ENCODE data around the gene HCRTR2. TPM values are rescaled to one million over a fixed set of nuclear protein-coding genes. Genes with fewer than 3 reads are reported as not detected.
"Not testable (repeated sequence)": the region's sequence is repeated elsewhere in the genome, so short reads cannot be mapped to it uniquely, and the experiment has no call there.

Gene HCRTR2
- total and polyA plus RNA-seq, 3 experiments from 2014 or later = not detected

- Histone ChIP-seq H3K9me3 (ENCODE audit: low read length) (no peaks in the 10 kb centered on the region), H3K27me3 (ENCODE audit: insufficient read depth, low read length, poor library complexity, severe bottlenecking) (no peaks in the 10 kb centered on the region), H3K36me3 (ENCODE audit: insufficient read depth, low read length) (no peaks in the 10 kb centered on the region), H3K4me1 (ENCODE audit: insufficient read depth, low read length) (no peaks in the 10 kb centered on the region), H3K4me3 (ENCODE audit: low read length) (no peak overlapping the region), H3K27ac (ENCODE audit: low read depth, low read length) (no peak overlapping the region)
- no peak overlapping the region for H3K4me3 Mint-ChIP-seq
- no peak overlapping the region for H3K27ac Mint-ChIP-seq
- no peaks in the 10 kb centered on the region for H3K4me1 Mint-ChIP-seq
- peaks cover 0 to 1% (median 0%) of the 10 kb centered on the region in 3 donors for H3K36me3 Mint-ChIP-seq
- DNase-seq = no peak
- ChIA-PET CTCF (no interaction called here), POLR2A (no interaction called here)
- peaks cover 0 to 16% (median 7%) of the 10 kb centered on the region in 5 donors for H3K9me3 Mint-ChIP-seq
- H3K27me3 Mint-ChIP-seq = no peaks in the 10 kb centered on the region
These were observed 107.8 kb downstream of the HCRTR2 start for GRCh38 chr6:55282115-55282514.

GRCh38 chr6:55286824-55287223 lies 112.5 kb downstream of the HCRTR2 start:
- no peaks in the 10 kb centered on the region for H3K4me1 ChIP-seq (ENCODE audit: insufficient read depth, low read length)
- H3K27me3 ChIP-seq (ENCODE audit: insufficient read depth, low read length, poor library complexity, severe bottlenecking) = no peaks in the 10 kb centered on the region
- H3K9me3 ChIP-seq (ENCODE audit: low read length) = no peaks in the 10 kb centered on the region
- ChIA-PET CTCF (interaction anchor here (1.3 kb wide), 1 partner anchor 45 kb away, joined by 3 read pairs; no protein-coding TSS in a partner anchor), POLR2A (no interaction called here)
- no peak overlapping the region for H3K4me3 ChIP-seq (ENCODE audit: low read length)
- Mint-ChIP-seq H3K27me3 (no peaks in the 10 kb centered on the region), H3K4me3 (no peak overlapping the region), H3K9me3 (peaks cover 2 to 26% (median 15%) of the 10 kb centered on the region in 5 donors), H3K27ac (no peak overlapping the region), H3K36me3 (peaks cover 0 to 1% (median 0%) of the 10 kb centered on the region in 3 donors), H3K4me1 (no peaks in the 10 kb centered on the region)
- DNase-seq = no peak
- H3K27ac ChIP-seq (ENCODE audit: low read depth, low read length) = no peak overlapping the region
- H3K36me3 ChIP-seq (ENCODE audit: insufficient read depth, low read length) = no peaks in the 10 kb centered on the region

- H3K27ac Mint-ChIP-seq = no peak overlapping the region
- ChIA-PET POLR2A (no interaction called here), CTCF (no interaction called here)
- Histone ChIP-seq H3K4me1 (ENCODE audit: insufficient read depth, low read length) (no peaks in the 10 kb centered on the region), H3K27ac (ENCODE audit: low read depth, low read length) (no peak overlapping the region), H3K27me3 (ENCODE audit: insufficient read depth, low read length, poor library complexity, severe bottlenecking) (no peaks in the 10 kb centered on the region), H3K9me3 (ENCODE audit: low read length) (no peaks in the 10 kb centered on the region), H3K4me3 (ENCODE audit: low read length) (no peak overlapping the region), H3K36me3 (ENCODE audit: insufficient read depth, low read length) (no peaks in the 10 kb centered on the region)
- H3K27me3 Mint-ChIP-seq = no peaks in the 10 kb centered on the region
- no peak overlapping the region for H3K4me3 Mint-ChIP-seq
- no peak for DNase-seq
- H3K9me3 Mint-ChIP-seq = peaks cover 2 to 28% (median 21%) of the 10 kb centered on the region in 5 donors
- H3K4me1 Mint-ChIP-seq = no peaks in the 10 kb centered on the region
- no peaks in the 10 kb centered on the region for H3K36me3 Mint-ChIP-seq
These were observed 116.4 kb downstream of the HCRTR2 start for GRCh38 chr6:55290736-55291135.

DNA sequence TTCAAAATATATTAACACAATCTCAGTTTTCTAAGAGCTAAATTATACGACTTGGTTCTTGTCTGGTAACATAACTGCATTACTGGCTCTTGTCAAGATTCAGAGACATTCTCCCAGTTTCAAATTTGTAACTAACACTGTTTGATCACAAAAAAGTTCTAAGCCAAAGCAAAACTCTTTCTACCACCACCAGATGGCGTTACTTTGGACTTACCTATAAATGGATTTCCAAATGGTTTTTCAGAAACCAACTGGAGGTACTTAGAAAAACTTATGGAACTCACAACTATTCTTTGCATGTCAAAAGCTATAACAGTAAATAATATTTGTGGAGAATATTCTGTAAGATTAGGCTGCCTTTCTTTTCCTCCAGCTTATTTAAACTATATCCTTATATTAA lies 118.8 kb downstream of the HCRTR2 start:
- no peaks in the 10 kb centered on the region for H3K4me1 ChIP-seq (ENCODE audit: insufficient read depth, low read length)
- Mint-ChIP-seq H3K4me3 (no peak overlapping the region), H3K4me1 (no peaks in the 10 kb centered on the region), H3K27me3 (no peaks in the 10 kb centered on the region), H3K27ac (no peak overlapping the region), H3K36me3 (no peaks in the 10 kb centered on the region), H3K9me3 (peaks cover 8 to 26% (median 20%) of the 10 kb centered on the region in 5 donors)
- H3K9me3 ChIP-seq (ENCODE audit: low read length) = no peaks in the 10 kb centered on the region
- H3K36me3 ChIP-seq (ENCODE audit: insufficient read depth, low read length) = no peaks in the 10 kb centered on the region
- H3K27me3 ChIP-seq (ENCODE audit: insufficient read depth, low read length, poor library complexity, severe bottlenecking) = no peaks in the 10 kb centered on the region
- no peak for DNase-seq
- no peak overlapping the region for H3K4me3 ChIP-seq (ENCODE audit: low read length)
- ChIA-PET CTCF (no interaction called here), POLR2A (no interaction called here)
- no peak overlapping the region for H3K27ac ChIP-seq (ENCODE audit: low read depth, low read length)

DNA sequence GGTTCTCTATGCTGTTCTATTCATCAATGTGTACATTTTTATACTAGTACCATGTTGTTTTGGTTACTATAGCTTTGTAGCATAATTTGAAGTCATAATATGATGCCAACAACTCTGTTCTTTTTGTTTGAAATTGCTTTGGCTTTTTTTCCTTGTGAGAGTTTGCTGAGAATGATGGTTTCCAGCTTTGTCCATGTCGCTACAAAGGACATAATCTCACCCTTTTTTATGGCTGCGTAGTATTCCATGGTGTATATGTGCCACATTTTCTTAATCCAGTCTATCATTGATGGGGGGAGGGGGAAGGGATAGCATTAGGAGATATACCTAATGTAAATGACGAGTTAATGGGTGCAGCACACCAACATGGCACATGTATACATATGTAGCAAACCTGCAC lies 122.9 kb downstream of the HCRTR2 start:
- H3K4me1 Mint-ChIP-seq; H3K4me3 ChIP-seq (ENCODE audit: low read length); H3K27me3 ChIP-seq (ENCODE audit: insufficient read depth, low read length, poor library complexity, severe bottlenecking); DNase-seq; H3K27ac ChIP-seq (ENCODE audit: low read depth, low read length); H3K36me3 ChIP-seq (ENCODE audit: insufficient read depth, low read length); H3K4me3 Mint-ChIP-seq; H3K27me3 Mint-ChIP-seq; CTCF ChIA-PET; H3K36me3 Mint-ChIP-seq; H3K27ac Mint-ChIP-seq; H3K9me3 ChIP-seq (ENCODE audit: low read length); H3K4me1 ChIP-seq (ENCODE audit: insufficient read depth, low read length); POLR2A ChIA-PET: not testable (repeated sequence)
- H3K9me3 Mint-ChIP-seq = peaks cover 6 to 24% (median 19%) of the 10 kb centered on the region in 5 donors

- H3K4me3 ChIP-seq (ENCODE audit: low read length) = no peak overlapping the region
- no peak overlapping the region for H3K27ac Mint-ChIP-seq
- no peak overlapping the region for H3K27ac ChIP-seq (ENCODE audit: low read depth, low read length)
- H3K36me3 Mint-ChIP-seq = no peaks in the 10 kb centered on the region
- no peaks in the 10 kb centered on the region for H3K36me3 ChIP-seq (ENCODE audit: insufficient read depth, low read length)
- POLR2A ChIA-PET = no interaction called here
- no peak overlapping the region for H3K4me3 Mint-ChIP-seq
- DNase-seq = no peak
- no peaks in the 10 kb centered on the region for H3K27me3 ChIP-seq (ENCODE audit: insufficient read depth, low read length, poor library complexity, severe bottlenecking)
- H3K9me3 ChIP-seq (ENCODE audit: low read length) = no peaks in the 10 kb centered on the region
- H3K4me1 ChIP-seq (ENCODE audit: insufficient read depth, low read length) = no peaks in the 10 kb centered on the region
- H3K9me3 Mint-ChIP-seq = peaks cover 8 to 30% (median 15%) of the 10 kb centered on the region in 5 donors
- CTCF ChIA-PET = no interaction called here
- no peaks in the 10 kb centered on the region for H3K4me1 Mint-ChIP-seq
- H3K27me3 Mint-ChIP-seq = no peaks in the 10 kb centered on the region
These were observed 125.1 kb downstream of the HCRTR2 start for GRCh38 chr6:55299286-55299985.

DNA sequence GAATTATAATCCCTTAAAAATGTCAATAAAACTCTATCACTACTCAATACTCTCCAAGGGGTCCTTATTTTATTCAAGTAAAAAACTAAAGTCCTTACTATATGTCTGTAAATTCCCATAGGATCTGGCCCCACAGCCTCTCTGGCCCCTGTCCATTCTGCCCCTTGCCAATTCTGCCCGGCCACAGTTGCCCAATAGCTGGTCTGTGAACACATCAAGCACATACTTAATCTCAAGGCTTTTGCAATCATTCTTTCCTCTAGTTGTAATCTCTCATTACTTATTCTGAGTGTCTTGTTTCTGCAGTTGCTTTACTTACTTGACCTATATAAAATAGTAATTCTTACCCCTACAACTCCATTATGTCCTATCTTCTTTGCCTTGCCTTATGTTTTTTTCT lies 130.4 kb downstream of the HCRTR2 start:
- no peak overlapping the region for H3K27ac Mint-ChIP-seq
- Histone ChIP-seq H3K36me3 (ENCODE audit: insufficient read depth, low read length) (no peaks in the 10 kb centered on the region), H3K27me3 (ENCODE audit: insufficient read depth, low read length, poor library complexity, severe bottlenecking) (no peaks in the 10 kb centered on the region), H3K27ac (ENCODE audit: low read depth, low read length) (no peak overlapping the region), H3K4me3 (ENCODE audit: low read length) (no peak overlapping the region), H3K4me1 (ENCODE audit: insufficient read depth, low read length) (no peaks in the 10 kb centered on the region), H3K9me3 (ENCODE audit: low read length) (no peaks in the 10 kb centered on the region)
- H3K27me3 Mint-ChIP-seq = no peaks in the 10 kb centered on the region
- peaks cover 0 to 29% (median 7%) of the 10 kb centered on the region in 5 donors for H3K9me3 Mint-ChIP-seq
- ChIA-PET CTCF (no interaction called here), POLR2A (no interaction called here)
- H3K4me3 Mint-ChIP-seq = no peak overlapping the region
- no peaks in the 10 kb centered on the region for H3K36me3 Mint-ChIP-seq
- H3K4me1 Mint-ChIP-seq = no peaks in the 10 kb centered on the region
- DNase-seq = no peak

DNA sequence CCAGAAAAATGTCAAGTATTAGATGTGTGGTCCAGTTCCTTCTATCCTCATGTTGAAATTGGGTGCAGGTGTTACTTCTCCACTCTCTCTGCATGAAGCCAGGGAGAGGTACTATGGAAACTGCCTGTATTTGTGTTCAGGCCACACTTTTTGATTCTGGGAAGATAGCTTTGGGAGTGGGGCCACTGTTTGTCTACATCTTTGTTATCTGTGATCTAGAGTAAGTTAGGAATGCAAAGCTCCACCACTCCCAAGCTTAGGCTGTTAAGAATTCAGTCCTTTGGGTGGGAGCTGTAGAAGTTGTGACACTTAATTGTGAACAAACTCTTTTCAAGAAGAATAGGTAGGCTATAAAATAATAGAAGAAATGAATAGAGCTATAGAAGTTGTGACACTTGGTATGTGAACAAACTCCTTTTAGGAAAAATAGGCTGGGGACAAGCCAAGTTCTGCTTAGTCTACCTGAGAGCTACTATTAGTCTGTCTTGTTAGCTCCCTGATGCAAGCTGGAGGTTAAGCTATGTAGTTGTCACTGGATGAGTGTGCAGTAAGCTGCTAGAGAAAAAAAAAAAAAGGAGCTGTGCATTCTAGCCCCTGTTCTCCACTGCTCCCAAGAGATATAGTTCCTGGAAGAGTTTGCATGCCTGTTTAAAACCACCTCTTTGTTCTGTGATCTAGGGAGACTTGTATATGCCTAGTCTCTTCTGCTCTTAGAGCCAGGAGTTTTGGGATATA lies 145.8 kb downstream of the HCRTR2 start:
- DNase-seq = no peak
- Mint-ChIP-seq H3K27me3 (no peaks in the 10 kb centered on the region), H3K9me3 (peaks cover 3 to 39% (median 12%) of the 10 kb centered on the region in 5 donors), H3K27ac (no peak overlapping the region), H3K4me1 (no peaks in the 10 kb centered on the region), H3K4me3 (no peak overlapping the region), H3K36me3 (no peaks in the 10 kb centered on the region)
- H3K36me3 ChIP-seq (ENCODE audit: insufficient read depth, low read length) = no peaks in the 10 kb centered on the region
- POLR2A ChIA-PET = no interaction called here
- no peak overlapping the region for H3K4me3 ChIP-seq (ENCODE audit: low read length)
- no peaks in the 10 kb centered on the region for H3K27me3 ChIP-seq (ENCODE audit: insufficient read depth, low read length, poor library complexity, severe bottlenecking)
- no peaks in the 10 kb centered on the region for H3K9me3 ChIP-seq (ENCODE audit: low read length)
- no peak overlapping the region for H3K27ac ChIP-seq (ENCODE audit: low read depth, low read length)
- H3K4me1 ChIP-seq (ENCODE audit: insufficient read depth, low read length) = no peaks in the 10 kb centered on the region
- CTCF ChIA-PET = no interaction called here
